ENCODE data around the gene ANAPC4.

DNA sequence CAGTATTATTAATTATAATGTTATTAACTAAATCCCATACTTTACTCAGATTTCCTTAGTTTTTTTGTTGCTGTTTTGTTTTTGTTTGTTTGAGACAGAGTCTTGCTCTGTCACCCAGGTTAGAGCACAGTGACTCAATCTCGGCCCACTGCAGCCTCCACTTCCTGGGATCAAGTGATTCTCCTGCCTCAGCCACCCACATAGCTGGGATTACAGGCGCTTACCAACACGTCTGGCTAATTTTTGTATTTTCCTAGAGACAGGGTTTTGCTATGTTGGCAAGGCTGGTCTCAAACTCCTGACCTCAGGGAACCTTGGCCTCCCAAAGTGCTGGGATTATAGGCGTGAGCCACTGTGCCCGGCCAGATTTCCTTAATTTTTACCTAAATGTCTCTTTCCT is 72.2 kb downstream of the ANAPC4 start:
- TF ChIP-seq CTCF (tag by site-specific recombination; IDR thresholded peaks at IDR 0.05): no peak
- no peak for TF ChIP-seq ZNF585B (tag by site-specific recombination; IDR thresholded peaks at IDR 0.05)
- TF ChIP-seq PRDM1 (tag by site-specific recombination; IDR thresholded peaks at IDR 0.05): no peak
- no peak for TF ChIP-seq ZNF777 (tag by site-specific recombination; IDR thresholded peaks at IDR 0.05; ENCODE audit: borderline replicate concordance)
- no peak for TF ChIP-seq ZFP3 (tag by site-specific recombination; IDR thresholded peaks at IDR 0.05; ENCODE audit: low read depth)
- TF ChIP-seq HOXC10 (CRISPR knock-in tag; IDR thresholded peaks at IDR 0.05): no peak
